Measurements from ENCODE around the gene GAP43.

DNA sequence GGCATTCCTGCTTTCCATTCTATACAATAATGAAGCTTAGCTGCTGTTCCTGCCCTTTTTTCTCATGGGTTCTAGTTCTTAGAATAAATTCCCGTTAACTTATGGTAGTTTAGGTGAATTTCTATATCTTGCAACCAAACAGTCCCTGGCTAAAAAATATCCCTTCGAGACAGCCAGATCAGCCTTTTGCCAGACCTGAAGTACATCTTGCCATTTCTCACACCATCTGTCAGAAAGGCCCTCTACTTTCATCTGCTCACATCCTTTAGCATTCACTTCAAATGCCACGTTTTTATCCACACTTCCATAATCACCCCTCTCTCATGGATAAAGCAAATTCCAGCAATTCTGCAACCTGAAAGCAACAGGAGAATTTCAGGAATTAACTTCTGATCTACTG is 145.4 kb downstream of the GAP43 start:
- TF ChIP-seq, protein P1, sequence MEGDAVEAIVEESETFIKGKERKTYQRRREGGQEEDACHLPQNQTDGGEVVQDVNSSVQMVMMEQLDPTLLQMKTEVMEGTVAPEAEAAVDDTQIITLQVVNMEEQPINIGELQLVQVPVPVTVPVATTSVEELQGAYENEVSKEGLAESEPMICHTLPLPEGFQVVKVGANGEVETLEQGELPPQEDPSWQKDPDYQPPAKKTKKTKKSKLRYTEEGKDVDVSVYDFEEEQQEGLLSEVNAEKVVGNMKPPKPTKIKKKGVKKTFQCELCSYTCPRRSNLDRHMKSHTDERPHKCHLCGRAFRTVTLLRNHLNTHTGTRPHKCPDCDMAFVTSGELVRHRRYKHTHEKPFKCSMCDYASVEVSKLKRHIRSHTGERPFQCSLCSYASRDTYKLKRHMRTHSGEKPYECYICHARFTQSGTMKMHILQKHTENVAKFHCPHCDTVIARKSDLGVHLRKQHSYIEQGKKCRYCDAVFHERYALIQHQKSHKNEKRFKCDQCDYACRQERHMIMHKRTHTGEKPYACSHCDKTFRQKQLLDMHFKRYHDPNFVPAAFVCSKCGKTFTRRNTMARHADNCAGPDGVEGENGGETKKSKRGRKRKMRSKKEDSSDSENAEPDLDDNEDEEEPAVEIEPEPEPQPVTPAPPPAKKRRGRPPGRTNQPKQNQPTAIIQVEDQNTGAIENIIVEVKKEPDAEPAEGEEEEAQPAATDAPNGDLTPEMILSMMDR (IDR thresholded peaks at IDR 0.05; ENCODE audit: low read depth, low read length, poor library complexity, severe bottlenecking): no peak
- no peak for TF ChIP-seq EZH2phosphoT487 (IDR thresholded peaks at IDR 0.05; ENCODE audit: borderline replicate concordance, low read length)
